ENCODE results near the gene QSOX1. TPM values are rescaled to one million over a fixed set of nuclear protein-coding genes. Genes with fewer than 3 reads are reported as not detected.

Gene QSOX1
- total and polyA plus RNA-seq, 8 donors: 145 to 482 (median 190) TPM

GRCh38 chr1:180249725-180250498 lies 95.2 kb downstream of the QSOX1 start:
- Histone ChIP-seq H3K4me1 (peaks cover 0 to 3% of the 10 kb centered on the region in 2 donors), H3K27me3 (peaks cover 0 to 48% of the 10 kb centered on the region in 2 donors), H3K27ac (no peak overlapping the region), H3K4me3 (no peak overlapping the region), H3K36me3 (no peaks in the 10 kb centered on the region), H3K9me3 (no peaks in the 10 kb centered on the region)
- DNase-seq: peak in 1 of 4 donors; percentile 1
- TF ChIP-seq CTCF (IDR thresholded peaks at IDR 0.05): no peak
- intact Hi-C loops (cut with DNase I): loop anchor here in 1 of 2 donors (5.0 kb wide), 1 partner anchor 232 kb away; no protein-coding TSS in a partner anchor
- no peak for ATAC-seq

GRCh38 chr1:180250499-180250770 lies 95.8 kb downstream of the QSOX1 start:
- no peak overlapping the region for H3K4me3 ChIP-seq
- intact Hi-C loops (cut with DNase I): loop anchor here in 1 of 2 donors (5.0 kb wide), 1 partner anchor 232 kb away; no protein-coding TSS in a partner anchor
- TF ChIP-seq CTCF (IDR thresholded peaks at IDR 0.05): no peak

GRCh38 chr1:180250883-180251509 lies 96.3 kb downstream of the QSOX1 start:
- Histone ChIP-seq H3K27ac (no peak overlapping the region), H3K4me3 (no peak overlapping the region), H3K27me3 (peaks cover 0 to 53% of the 10 kb centered on the region in 2 donors), H3K9me3 (no peaks in the 10 kb centered on the region), H3K36me3 (no peaks in the 10 kb centered on the region), H3K4me1 (peaks cover 0 to 3% of the 10 kb centered on the region in 2 donors)
- intact Hi-C loops (cut with DNase I): loop anchor here in 1 of 2 donors (5.0 kb wide), 1 partner anchor 231 kb away; no protein-coding TSS in a partner anchor
- TF ChIP-seq CTCF (IDR thresholded peaks at IDR 0.05): no peak
- DNase-seq (no peak), ATAC-seq (no peak)

More at GRCh38 chr1:180250499-180250770, 95.8 kb downstream of the QSOX1 start:
- Histone ChIP-seq H3K27me3 (peaks cover 0 to 48% of the 10 kb centered on the region in 2 donors), H3K36me3 (no peaks in the 10 kb centered on the region), H3K27ac (no peak overlapping the region), H3K4me1 (peaks cover 0 to 3% of the 10 kb centered on the region in 2 donors), H3K9me3 (no peaks in the 10 kb centered on the region)
- DNase-seq (peak in 1 of 4 donors; percentile 19), ATAC-seq (no peak)

- TF ChIP-seq CTCF (IDR thresholded peaks at IDR 0.05): no peak
- Histone ChIP-seq H3K4me1 (peaks cover 0 to 3% of the 10 kb centered on the region in 2 donors), H3K27me3 (peaks cover 7 to 60% of the 10 kb centered on the region in 2 donors), H3K27ac (no peak overlapping the region), H3K4me3 (no peak overlapping the region), H3K36me3 (no peaks in the 10 kb centered on the region), H3K9me3 (no peaks in the 10 kb centered on the region)
- intact Hi-C loops (cut with DNase I): loop anchor here in 1 of 2 donors (5.0 kb wide), 1 partner anchor 231 kb away; no protein-coding TSS in a partner anchor
- DNase-seq (no peak), ATAC-seq (no peak)
These were observed 97.0 kb downstream of the QSOX1 start for GRCh38 chr1:180251526-180252305.

Data from left lung (tissue), 10 donors.